ENCODE data around the gene JAK1. TPM values are rescaled to one million over a fixed set of nuclear protein-coding genes. Genes with fewer than 3 reads are reported as not detected.

The JAK1 gene
- total and polyA plus RNA-seq, 10 of the 15 experiments (the other 5 are each of a cell fraction or from before 2014, with no cell fraction given) = 9.6 to 45.5 (median 35.7) TPM

- SMC1A ChIA-PET (ENCODE audit: uncharacterized antibody, unreplicated experiment) = interaction anchor here (0.8 to 4.6 kb wide), 4 partner anchors 13 to 66 kb away, joined by 3 to 24 read pairs (median 10); no protein-coding TSS in a partner anchor
- Histone ChIP-seq H2AFZ (ENCODE audit: control insufficient read depth, low read depth, low read length) (no peak overlapping the region), H3K4me1 (ENCODE audit: control insufficient read depth, insufficient read depth, low read length) (peaks cover 60% of the 10 kb centered on the region), H3K4me2 (ENCODE audit: control insufficient read depth, insufficient read depth) (peak overlapping the region; percentile 3; the same call in 1 of the 2 replicates), H3K36me3 (ENCODE audit: control insufficient read depth in 2 of 2, insufficient read depth in 2 of 2, low read length in 1 of 2) (0 out of 4 replicates have a peak, but pooled peaks cover 0 to 2% of the 10 kb centered on the region in 2 experiments), H3K27ac (ENCODE audit: control insufficient read depth, insufficient read depth) (peak overlapping the region; percentile 38), H4K20me1 (ENCODE audit: control insufficient read depth, insufficient read depth) (no peaks in the 10 kb centered on the region), H3K4me3 (no peak overlapping the region), H3K9ac (ENCODE audit: control insufficient read depth, insufficient read depth, low read length) (no peak overlapping the region), H3K79me2 (ENCODE audit: control insufficient read depth, insufficient read depth, low read length) (peaks cover 39% of the 10 kb centered on the region), H3K9me3 (replicated peaks; ENCODE audit: control insufficient read depth, insufficient read depth, low read length) (no peaks in the 10 kb centered on the region), H3K27me3 (replicated peaks in 1 of 2; ENCODE audit: control insufficient read depth in 2 of 2, insufficient read depth in 2 of 2, low read length in 1 of 2) (no peaks in the 10 kb centered on the region)
- POLR2A ChIA-PET = no interaction called here
- FAIRE-seq (peak; percentile 81), DNase-seq (ENCODE audit: low read depth, low spot score) (peak; percentile 48), ATAC-seq (peak; percentile 80)
- CTCF ChIA-PET = interaction anchor here (0.6 to 1.4 kb wide), 3 partner anchors 12 to 21 kb away, joined by 3 to 5 read pairs (median 3); no protein-coding TSS in a partner anchor
- RAD21 ChIA-PET (ENCODE audit: unreplicated experiment) = interaction anchor here (0.7 to 1.2 kb wide), 2 partner anchors 11 to 65 kb away, joined by 3 to 4 read pairs; no protein-coding TSS in a partner anchor
- BruUV-seq (replicated peaks) = no TSS peak
- intact Hi-C loops (cut with micrococcal nuclease; ENCODE audit: unreplicated experiment) = loop anchor here (1.0 to 2.0 kb wide), 2 partner anchors 12 to 65 kb away; no protein-coding TSS in a partner anchor
- in situ Hi-C loops (cut with MboI) = loop anchor here (5.0 kb wide), 1 partner anchor 67 kb away; no protein-coding TSS in a partner anchor
- WGBS (ENCODE audit: insufficient coverage, insufficient replicate concordance, low lambda C conversion rate, missing lambda C conversion rate) = 25% methylated on average over 2 of the region's 2 CpGs
- no peak for TF ChIP-seq CEBPZ (IDR thresholded peaks at IDR 0.05; ENCODE audit: low read depth, low read length)
- peak; percentile 11 for TF ChIP-seq BCL3 (IDR thresholded peaks at IDR 0.05; ENCODE audit: borderline replicate concordance, insufficient read depth, low read depth, low read length, poor library complexity, severe bottlenecking)
- TF ChIP-seq SP1 (IDR thresholded peaks at IDR 0.05; ENCODE audit: low read depth, low read length) = no peak
- TF ChIP-seq ZNF207 (IDR thresholded peaks at IDR 0.05; ENCODE audit: borderline replicate concordance) = no peak
- no peak for TF ChIP-seq NFYA (IDR thresholded peaks at IDR 0.05; ENCODE audit: borderline replicate concordance, low read depth, low read length)
- TF ChIP-seq NR2F1 (conservative IDR thresholded peaks at IDR 0.05) = no peak
- no peak for TF ChIP-seq SUPT20H (IDR thresholded peaks at IDR 0.05; ENCODE audit: borderline replicate concordance, control insufficient read depth, low read depth, low read length)
- TF ChIP-seq RAD21 (IDR thresholded peaks at IDR 0.05; ENCODE audit: insufficient read depth, low read depth, low read length) = no peak
- no peak for TF ChIP-seq IRF5 (IDR thresholded peaks at IDR 0.05; ENCODE audit: borderline replicate concordance)
- TF ChIP-seq SREBF2 (IDR thresholded peaks at IDR 0.05; ENCODE audit: low read length) = no peak
- TF ChIP-seq NFIC (IDR thresholded peaks at IDR 0.05; ENCODE audit: low read depth, low read length) = peak; percentile 81
- peak; percentile 59; the same call in 1 of the 2 replicates for TF ChIP-seq CBX5 (IDR thresholded peaks at IDR 0.05; ENCODE audit: low read depth)
- TF ChIP-seq E2F4 (IDR thresholded peaks at IDR 0.05; ENCODE audit: low read depth, low read length) = no peak
- no peak for TF ChIP-seq BMI1 (IDR thresholded peaks at IDR 0.05; ENCODE audit: borderline replicate concordance)
- no peak for TF ChIP-seq SUZ12 (IDR thresholded peaks at IDR 0.05; ENCODE audit: unreplicated experiment)
- no peak for TF ChIP-seq EP300 (IDR thresholded peaks at IDR 0.05; ENCODE audit: borderline replicate concordance in 1 of 2, control insufficient read depth in 1 of 2, low read depth in 2 of 2, low read length in 2 of 2)
These were observed 70.8 kb downstream of the JAK1 start for GRCh38 chr1:64895500-64895899.
